ENCODE results near the gene RRAS2.

RRAS2 gene

GRCh38 chr11:14335712-14336111, 23.3 kb downstream of the RRAS2 start:
- no peak for DNase-seq

DNA sequence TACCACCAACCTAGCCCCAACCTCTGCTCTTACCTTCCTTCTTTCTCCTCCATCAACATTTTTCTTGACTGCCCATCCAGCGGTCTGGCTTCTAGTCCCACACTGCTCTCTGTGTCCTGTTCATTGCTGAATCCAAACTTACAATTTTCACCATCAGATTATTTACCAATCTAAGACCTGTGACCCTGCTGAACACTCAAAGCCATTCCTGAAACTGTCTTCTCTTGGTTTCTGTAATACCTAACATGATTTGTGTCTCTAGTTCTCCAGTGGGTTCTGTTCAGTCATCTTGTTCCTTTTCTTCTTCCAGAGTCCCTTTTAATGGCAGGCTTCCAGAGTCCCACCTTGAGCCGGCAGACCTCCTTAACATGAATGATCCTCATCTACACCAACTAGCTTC, 24.1 kb downstream of the RRAS2 start:
- DNase-seq = no peak

DNA sequence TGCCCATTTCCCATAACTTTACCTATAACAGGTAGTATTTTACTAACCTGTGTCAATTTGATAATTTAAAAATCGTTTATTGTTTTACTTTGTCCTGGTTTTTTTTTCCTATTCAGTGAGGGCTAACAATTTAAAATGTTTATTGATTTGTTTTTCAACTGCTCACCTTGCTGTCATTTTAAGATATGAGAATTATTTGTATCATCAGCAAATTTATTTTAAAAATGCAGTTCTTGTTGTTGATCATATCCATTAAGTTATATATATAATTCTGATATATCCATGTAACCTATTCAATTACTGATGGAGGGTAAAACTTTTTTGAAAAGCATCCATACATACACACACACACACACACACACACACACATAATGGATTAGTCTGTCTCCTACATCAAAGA, 24.8 kb downstream of the RRAS2 start:
- DNase-seq = no peak

DNA sequence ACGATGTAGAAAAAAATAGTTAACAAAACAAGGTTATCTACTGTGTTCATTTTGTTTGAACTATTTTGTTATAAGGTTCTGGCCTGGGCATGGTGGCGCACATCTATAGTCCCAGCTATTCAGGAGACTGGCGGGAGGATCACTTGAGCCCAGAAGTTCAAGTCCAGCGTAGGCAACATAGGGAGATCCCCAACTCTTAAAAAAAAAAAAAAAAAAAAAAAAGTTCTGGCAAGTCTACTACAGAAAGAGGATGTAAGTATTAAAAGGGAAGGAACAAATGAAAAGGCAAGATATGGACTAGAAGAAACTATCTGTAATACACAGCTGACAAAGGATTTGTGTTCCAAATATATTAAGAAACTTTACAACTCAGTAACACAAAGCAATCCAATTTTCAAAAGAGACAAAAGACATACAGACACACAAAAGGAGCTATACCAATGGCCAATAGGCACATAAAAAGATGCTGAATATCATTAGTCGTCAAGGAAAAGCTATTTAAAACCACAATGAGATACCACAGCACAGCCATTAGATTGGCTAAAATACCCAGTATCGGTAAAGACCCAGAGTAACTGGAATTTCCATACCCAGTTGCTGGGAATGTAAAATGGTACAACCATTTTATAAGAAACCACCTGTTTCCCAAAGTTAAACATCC, 27.4 kb downstream of the RRAS2 start:
- DNase-seq = no peak

- DNase-seq = no peak
Observed at GRCh38 chr11:14330881-14331280, 28.1 kb downstream of the RRAS2 start.

DNA sequence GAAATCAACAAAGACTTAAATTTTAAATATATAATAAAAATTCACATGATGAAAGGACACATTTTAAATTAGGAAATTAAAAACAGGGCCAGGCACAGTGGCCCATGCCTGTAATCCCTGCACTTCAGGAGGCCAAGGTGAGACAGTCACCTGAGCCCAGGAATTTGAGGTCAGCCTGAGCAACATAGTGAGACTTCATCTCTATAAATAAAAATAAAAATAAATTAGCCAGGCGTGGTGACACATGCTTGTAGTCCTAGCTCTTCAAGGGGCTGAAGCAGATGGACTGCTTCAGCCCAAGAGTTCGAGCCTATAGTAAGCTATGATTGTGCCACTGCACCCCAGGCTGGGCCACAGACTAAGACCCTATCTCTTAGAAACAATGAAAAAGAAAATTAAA, 29.3 kb downstream of the RRAS2 start:
- DNase-seq = no peak

DNA sequence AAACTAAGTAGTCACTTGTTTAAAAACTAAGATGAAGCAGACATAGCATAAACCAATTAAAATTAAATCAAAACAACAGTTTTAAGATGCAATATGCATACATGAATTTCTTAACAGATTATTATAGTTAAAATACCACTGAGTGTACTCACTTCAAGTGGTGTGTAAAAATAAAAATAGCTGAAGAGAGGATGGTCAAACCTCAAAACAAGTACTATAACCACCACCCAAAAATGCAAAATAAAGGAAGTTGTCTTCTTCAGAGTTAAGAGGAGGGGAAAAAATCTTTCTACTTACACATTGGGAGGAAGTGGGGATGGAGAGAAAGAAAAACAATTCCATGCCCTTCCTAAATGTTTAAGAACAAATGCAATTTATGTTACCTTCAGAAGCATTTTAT, 31.9 kb downstream of the RRAS2 start:
- DNase-seq = no peak

DNA sequence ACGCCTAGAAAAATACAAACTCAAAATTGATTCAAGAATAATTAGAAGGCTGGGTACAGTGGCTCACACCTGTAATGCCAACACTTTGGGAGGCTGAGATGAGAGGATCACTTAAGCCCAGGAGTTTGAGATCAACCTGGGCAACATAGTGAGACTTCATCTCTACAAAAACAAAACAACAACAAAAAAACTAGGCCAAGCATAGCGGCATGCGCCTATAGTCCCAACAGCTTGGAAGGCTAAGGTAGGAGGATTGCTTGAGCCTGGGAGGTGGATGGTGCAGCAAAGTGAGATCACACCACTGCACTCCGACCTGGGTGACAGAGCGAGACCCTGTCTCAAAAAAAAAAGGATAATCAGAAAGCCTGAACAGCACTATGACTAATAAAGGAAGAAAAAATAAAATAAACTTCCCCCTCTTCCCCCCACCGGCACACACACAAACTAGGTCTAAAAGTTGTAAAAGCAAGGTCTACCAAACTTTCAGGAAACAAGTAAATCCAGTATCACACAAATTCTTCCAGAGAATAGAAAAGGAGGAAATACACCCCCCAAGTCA, 35.8 kb downstream of the RRAS2 start:
- DNase-seq = no peak

GRCh38 chr11:14322510-14322909, 36.5 kb downstream of the RRAS2 start:
- DNase-seq = no peak

- DNase-seq = no peak
Observed at GRCh38 chr11:14320020-14320419, 39.0 kb downstream of the RRAS2 start.

- no peak for DNase-seq
Observed at GRCh38 chr11:14318581-14318981, 40.4 kb downstream of the RRAS2 start.

DNA sequence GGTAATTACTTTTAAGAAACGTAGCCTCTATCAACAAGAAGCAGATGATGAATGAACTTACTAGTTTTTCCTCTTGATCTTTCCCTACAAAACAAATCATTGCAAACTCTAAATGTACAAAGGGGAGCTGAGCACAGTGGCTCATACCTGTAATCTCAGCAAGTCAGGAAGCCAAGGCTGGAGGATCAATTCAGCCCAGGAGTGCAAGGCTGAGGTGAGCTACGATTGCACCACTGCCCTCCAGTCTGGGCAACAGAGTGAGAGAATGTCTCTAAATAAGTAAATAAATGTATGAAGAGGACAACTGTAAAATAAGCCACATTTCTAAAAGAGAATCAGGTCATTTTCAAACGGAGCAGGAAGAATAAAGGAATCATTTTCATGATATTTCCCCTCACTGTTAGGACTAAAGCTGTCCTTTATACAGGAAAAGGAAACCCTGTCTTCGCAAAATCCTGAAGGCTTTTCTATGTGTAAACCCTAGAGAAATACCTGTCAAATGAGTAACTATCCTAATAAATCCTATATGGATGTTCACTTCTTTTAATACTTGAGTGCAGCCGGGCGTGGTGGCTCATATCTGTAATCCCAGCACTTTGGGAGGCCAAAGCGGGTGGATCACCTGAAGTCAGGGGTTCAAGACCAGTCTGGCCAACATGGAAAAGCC, 41.2 kb downstream of the RRAS2 start:
- DNase-seq = no peak

GRCh38 chr11:14315130-14315529, 43.9 kb downstream of the RRAS2 start:
- no peak for DNase-seq

DNA sequence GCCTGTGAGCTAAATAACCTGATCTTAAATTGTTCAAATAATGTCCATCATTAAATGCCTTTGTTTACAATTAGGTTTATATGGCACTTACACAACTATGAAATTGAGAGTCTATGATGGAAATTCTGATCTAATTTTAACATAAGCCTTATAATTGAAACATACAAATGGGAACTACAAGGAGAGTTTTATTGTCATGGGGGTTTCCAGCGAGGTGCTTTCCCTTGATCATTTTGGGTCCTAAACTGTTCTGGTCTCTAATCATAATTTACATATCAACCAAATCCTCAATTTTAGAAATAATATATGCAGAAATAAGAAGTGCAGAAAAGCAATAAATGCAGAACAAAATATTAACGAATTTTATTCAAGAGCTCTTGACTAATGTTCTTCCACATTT, 44.9 kb downstream of the RRAS2 start:
- DNase-seq = no peak

- no peak for DNase-seq
Observed at GRCh38 chr11:14312736-14313438, 46.1 kb downstream of the RRAS2 start.

- DNase-seq = no peak
Observed at GRCh38 chr11:14310679-14311078, 48.3 kb downstream of the RRAS2 start.

DNA sequence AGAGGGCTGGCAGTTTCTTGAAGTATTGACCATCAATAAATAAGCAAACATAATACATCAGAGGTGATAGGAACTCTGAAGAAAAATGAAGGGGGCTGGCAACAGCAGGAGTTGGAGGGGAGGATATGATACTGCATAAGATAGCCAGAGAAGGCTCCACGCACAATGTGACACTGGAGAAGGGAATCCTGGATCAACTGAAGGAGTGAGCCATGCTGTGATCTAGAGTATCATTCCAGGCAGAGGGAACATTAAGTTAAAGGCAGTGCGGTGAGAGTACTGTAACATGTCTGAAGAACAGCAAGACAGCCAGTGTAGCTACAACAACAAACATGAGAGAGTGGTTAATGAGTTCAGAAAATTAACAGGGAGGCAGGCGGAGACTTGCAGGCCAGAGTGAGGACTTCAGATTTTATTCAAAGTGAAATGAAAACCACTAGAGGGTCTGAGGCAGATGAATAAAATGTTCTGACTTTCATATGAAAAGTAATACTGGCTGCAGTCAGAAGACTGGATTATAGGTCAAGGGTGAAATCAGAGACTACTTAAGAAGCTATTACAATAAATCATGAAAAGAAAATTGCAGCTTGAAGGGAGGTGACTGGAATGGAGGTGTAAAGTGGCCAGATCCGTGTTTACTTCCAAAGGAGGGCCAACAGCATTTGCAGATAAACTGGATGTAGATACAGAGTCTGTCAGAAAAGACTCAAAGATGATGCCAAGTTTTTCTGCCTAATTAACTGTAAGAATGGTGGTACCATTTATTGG, 49.4 kb downstream of the RRAS2 start:
- DNase-seq = no peak

DNA sequence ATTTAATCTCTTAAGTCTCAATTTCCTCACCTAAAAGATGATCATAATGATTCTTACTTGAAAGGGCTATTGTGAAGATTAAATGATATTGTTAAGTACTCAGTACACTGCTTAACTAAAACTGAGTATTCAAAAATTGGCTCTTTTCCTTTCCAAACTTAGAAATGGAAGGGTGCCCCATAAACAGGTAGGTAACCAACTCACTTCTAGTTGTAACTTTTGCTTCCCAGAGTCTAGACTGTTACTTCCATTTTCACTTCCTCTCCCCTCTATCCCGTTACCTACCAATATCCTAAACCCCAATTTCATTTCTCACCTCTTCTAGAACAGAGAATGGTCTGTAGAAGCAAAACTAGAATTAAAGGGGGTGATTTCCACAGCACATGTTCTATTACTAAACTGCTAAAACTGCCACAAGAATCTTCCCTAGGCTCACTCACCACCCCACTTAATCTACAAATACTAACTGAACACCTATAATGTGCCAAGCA, 50.0 kb downstream of the RRAS2 start:
- no peak for DNase-seq

- no peak for DNase-seq
Observed at GRCh38 chr11:14308114-14308896, 50.7 kb downstream of the RRAS2 start.

DNA sequence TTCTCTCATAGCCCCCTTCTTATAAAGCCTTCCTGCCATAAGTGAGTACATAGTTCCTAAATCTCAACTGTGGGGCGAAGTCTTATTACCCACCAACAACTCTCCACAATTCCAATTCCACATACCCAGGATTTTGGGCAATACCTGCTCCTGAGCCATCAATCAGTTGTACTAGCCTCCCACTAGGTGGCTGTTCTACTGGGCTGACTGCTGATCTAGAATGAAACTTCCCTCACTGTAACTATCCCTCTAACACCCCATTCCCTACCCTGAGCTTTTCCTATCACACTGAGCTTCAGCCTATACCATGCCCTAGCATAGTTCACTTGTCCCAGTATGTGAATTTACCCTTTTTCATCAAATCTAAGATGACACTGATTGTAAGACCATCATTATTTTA, 52.5 kb downstream of the RRAS2 start:
- no peak for DNase-seq

DNA sequence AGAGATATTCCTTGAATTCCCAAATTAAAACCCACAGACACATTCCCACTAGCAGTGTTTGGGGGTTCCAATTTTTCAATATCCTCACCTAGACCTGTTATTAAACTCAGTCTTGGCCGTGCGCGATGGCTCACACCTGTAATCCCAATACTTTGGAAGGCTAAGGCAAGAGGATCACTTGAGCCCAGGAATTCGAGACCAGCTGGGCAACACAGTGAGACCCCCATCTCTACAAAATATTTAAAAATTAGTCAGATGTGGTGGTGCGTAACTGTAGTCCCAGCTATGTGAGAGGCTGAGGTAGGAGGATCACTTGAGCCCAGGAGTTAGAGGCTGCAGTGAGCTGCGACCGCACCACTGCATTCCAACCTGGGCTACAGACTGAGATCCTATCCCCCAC, 53.3 kb downstream of the RRAS2 start:
- no peak for DNase-seq

DNA sequence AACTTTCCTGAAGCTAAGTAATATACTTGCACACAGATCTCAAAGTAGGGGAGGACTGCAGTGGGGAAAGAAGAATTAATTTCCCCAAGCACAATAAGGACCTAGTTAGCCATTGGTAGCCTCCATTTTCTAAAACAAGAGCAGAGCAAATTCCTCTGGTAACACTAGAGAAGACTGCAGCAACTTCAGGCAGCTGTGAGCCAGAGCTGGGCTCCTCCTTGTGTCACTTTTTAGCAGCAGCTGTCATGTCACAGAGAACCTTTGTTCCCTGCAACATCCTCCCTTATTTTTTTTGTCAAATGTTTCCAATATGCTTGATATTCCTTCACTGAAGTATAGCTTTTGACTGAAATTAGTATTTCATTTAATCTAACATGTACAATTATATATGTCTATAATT, 54.4 kb downstream of the RRAS2 start:
- DNase-seq = no peak
